GM12874 (cell line): ENCODE measurements around the gene IDE.

Experiments
- TF ChIP-seq, protein P1 (sequence below): IDR thresholded peaks from 2 replicates; pipeline ENCODE4 v1.5.1; 2011; ENCODE audit warnings: low read depth, mild to moderate bottlenecking, control low read depth, low read length, moderate library complexity; ENCODE audit not compliant: insufficient read depth

The IDE gene

GRCh38 chr10:92592761-92593618 lies 19.1 kb upstream of the IDE start, which contains the start of gene KIF11:
TSS of gene KIF11 (plus strand) at chr10:92593130. CDS start at chr10:92593376, 246 bp downstream.
- TF ChIP-seq, protein P1, sequence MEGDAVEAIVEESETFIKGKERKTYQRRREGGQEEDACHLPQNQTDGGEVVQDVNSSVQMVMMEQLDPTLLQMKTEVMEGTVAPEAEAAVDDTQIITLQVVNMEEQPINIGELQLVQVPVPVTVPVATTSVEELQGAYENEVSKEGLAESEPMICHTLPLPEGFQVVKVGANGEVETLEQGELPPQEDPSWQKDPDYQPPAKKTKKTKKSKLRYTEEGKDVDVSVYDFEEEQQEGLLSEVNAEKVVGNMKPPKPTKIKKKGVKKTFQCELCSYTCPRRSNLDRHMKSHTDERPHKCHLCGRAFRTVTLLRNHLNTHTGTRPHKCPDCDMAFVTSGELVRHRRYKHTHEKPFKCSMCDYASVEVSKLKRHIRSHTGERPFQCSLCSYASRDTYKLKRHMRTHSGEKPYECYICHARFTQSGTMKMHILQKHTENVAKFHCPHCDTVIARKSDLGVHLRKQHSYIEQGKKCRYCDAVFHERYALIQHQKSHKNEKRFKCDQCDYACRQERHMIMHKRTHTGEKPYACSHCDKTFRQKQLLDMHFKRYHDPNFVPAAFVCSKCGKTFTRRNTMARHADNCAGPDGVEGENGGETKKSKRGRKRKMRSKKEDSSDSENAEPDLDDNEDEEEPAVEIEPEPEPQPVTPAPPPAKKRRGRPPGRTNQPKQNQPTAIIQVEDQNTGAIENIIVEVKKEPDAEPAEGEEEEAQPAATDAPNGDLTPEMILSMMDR, result no peak

DNA sequence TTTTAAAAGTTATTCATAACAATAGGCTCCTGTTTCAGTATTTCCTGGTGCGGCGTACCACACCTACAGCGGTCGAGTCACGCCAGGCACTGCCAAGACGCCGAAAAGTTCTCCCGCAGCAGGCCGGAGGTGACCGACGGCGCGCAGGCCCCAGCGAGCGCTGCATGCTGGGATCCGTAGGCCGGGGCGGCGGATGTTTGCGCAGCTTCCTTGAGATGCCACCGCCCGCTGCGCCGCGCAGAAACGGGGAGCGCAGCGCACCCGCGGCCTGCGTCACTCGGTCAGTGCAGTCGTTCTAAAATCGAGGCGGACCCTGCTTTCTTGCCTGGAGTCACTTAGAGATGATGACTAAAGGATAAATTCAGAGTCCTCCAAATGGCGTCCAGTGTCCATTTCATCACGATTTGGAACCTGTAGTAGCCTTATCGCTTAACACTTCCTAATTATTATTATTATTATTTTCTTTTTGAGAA lies 17.7 kb upstream of the IDE start:
- TF ChIP-seq, protein P1, result no peak

- TF ChIP-seq, protein P1, result peak; percentile 25; the same call in 1 of the 2 replicates
Observed at GRCh38 chr10:92590623-92591549, 17.0 kb upstream of the IDE start.

- TF ChIP-seq, protein P1, result no peak
Observed at GRCh38 chr10:92575961-92576360, 2.1 kb upstream of the IDE start.

GRCh38 chr10:92574548-92575261 lies 812 bp upstream of the IDE start:
- TF ChIP-seq, protein P1, result peak; percentile 14; the same call in 1 of the 2 replicates

DNA sequence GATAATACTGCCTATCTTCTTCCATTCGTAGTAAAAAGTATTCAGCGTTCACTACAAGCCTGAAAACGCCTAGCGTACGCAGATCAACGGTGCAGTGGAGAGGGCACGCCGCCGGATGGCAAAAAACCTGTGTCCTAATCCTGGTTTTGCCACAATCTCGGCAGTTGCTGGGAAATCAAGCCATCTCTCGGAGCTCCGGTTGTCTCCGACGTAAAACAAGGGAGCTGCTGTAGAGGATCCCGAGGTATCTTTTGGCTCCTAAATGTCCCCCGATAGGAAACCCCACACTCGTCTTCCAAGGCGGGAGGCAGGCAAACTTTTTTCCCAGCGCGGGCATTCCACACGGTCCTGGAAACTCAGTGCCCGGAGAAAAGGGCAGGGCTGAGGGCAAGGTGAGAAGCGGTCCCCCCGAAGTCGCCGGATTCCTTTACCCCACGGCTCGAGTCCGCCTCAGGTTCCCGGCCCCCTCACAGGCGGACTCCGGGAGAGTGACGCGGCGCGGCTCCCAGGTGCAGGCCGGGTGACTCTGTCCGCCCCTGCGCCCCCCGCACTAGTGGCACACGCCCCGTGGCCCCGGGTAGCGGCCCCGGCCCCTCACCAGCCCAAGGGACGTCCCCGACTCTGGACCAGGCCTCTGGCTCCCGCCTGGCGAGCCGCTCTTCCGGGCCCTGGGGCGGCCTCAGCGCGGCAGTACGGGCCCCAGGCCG lies 649 bp downstream of the IDE start:
- TF ChIP-seq, protein P1, result no peak
